Breast epithelium (tissue), 4 donors: ENCODE data around the gene PCBP3. TPM values are rescaled to one million over a fixed set of nuclear protein-coding genes. Genes with fewer than 3 reads are reported as not detected.
A peak's percentile ranks its signal among the peaks of the same experiment; 100 is the strongest.

Source experiments
- DNase-seq, 2 donors: peaks; one replicate each; pipeline ENCODE4 v3.0.0-alpha.2; 2019; ENCODE audit warnings: low spot score in 2 of 2
- H3K27ac ChIP-seq, 2 donors: fragments of 200-600 bp; sonication (generic) in 1 of 2; one replicate each; pipeline ENCODE4 v1.5.1; 2016 to 2019; ENCODE audit warnings: mild to moderate bottlenecking in 1 of 2
- H3K27me3 ChIP-seq, 2 donors: fragments of 200-600 bp; sonication (generic) in 1 of 2; one replicate each; pipeline versions ENCODE4 v1.5.1 to v1.6.0; 2017 to 2019; ENCODE audit warnings: control low read depth in 1 of 2, mild to moderate bottlenecking in 1 of 2
- H3K36me3 ChIP-seq: fragments of 200-600 bp; one replicate; pipeline ENCODE4 v1.5.1; 2019
- H3K4me1 ChIP-seq, 2 donors: fragments of 200-600 bp; sonication (generic); one replicate each; pipeline ENCODE4 v1.5.1; 2016 to 2019; ENCODE audit warnings: control low read depth in 1 of 2
- H3K4me3 ChIP-seq, 3 donors: fragments of 200-600 bp; sonication (generic); 1 replicate in 2 of 3; 2 replicates in 1 of 3; pipeline ENCODE4 v1.5.1; 2016 to 2019; ENCODE audit warnings: mild to moderate bottlenecking in 3 of 3, moderate library complexity in 2 of 3
- H3K9me3 ChIP-seq, 2 donors: fragments of 200-600 bp; sonication (generic) in 1 of 2; one replicate each; pipeline ENCODE4 v1.5.1; 2016 to 2019; ENCODE audit warnings: control low read depth in 1 of 2
- POLR2A ChIP-seq: fragments of 450-650 bp; IDR thresholded peaks from one replicate; pipeline ENCODE4 v1.6.1; 2016; ENCODE audit warnings: antibody characterized with exemption, mild to moderate bottlenecking, moderate library complexity
- POLR2AphosphoS5 ChIP-seq, 3 donors: sonication (generic); formaldehyde crosslinking; IDR thresholded peaks; one replicate each; pipeline ENCODE4 v1.6.1; 2017; ENCODE audit warnings: antibody characterized with exemption in 3 of 3
- intact Hi-C: fragments of 100-400 bp; cut with DNase I; formaldehyde crosslinking; loops from one replicate; pipeline ENCODE4 v1.15.1; 2023; ENCODE audit warnings: low total_unique reads
- total RNA-seq, 3 donors: library from RNA; depleted of rRNA; stranded (reverse); fragments of >200 nt; gene quantifications; one replicate each; pipeline ENCODE4 v1.1.0, GENCODE V29; 2016
- TF ChIP-seq, protein P1 (sequence below), 3 donors: fragments of 450-650 bp; IDR thresholded peaks; one replicate each; pipeline ENCODE4 v1.5.1; 2016 to 2017; ENCODE audit warnings: antibody characterized with exemption in 3 of 3, mild to moderate bottlenecking in 3 of 3, moderate library complexity in 3 of 3

PCBP3 gene
- total RNA-seq, 3 donors from 2014 or later = 3.4 to 13.8 (median 4.6) TPM

DNA sequence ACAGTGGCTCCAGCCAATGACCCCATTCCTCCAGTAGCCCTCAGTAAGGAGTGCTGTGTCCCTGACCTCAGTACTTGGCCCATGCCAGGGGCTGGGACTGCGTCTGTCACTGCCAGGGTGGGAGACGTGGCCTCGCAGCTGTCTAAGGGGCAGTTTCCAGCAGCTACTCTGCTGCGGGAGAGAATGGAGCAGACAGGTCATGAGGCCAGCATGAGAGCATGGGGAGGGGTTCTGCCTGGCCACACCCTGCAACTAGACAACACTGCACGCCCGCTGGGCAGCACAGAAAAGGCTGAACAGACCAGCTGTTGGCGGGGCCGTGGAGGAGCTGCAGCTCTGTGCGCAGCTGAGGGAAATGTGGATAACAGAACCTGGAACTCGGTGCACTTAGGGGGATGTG is 246.4 kb downstream of the PCBP3 start:
- Histone ChIP-seq H3K36me3 (no peaks in the 10 kb centered on the region), H3K4me1 (peaks cover 0 to 5% of the 10 kb centered on the region in 2 donors), H3K4me3 (no peak overlapping the region), H3K27me3 (peaks cover 0 to 11% of the 10 kb centered on the region in 2 donors), H3K27ac (no peak overlapping the region), H3K9me3 (no peaks in the 10 kb centered on the region)
- no peak for DNase-seq
- TF ChIP-seq, protein P1, sequence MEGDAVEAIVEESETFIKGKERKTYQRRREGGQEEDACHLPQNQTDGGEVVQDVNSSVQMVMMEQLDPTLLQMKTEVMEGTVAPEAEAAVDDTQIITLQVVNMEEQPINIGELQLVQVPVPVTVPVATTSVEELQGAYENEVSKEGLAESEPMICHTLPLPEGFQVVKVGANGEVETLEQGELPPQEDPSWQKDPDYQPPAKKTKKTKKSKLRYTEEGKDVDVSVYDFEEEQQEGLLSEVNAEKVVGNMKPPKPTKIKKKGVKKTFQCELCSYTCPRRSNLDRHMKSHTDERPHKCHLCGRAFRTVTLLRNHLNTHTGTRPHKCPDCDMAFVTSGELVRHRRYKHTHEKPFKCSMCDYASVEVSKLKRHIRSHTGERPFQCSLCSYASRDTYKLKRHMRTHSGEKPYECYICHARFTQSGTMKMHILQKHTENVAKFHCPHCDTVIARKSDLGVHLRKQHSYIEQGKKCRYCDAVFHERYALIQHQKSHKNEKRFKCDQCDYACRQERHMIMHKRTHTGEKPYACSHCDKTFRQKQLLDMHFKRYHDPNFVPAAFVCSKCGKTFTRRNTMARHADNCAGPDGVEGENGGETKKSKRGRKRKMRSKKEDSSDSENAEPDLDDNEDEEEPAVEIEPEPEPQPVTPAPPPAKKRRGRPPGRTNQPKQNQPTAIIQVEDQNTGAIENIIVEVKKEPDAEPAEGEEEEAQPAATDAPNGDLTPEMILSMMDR (IDR thresholded peaks at IDR 0.05) = no peak
- TF ChIP-seq POLR2A (no peak), POLR2AphosphoS5 (IDR thresholded peaks at IDR 0.05) (no peak)
- intact Hi-C loops = loop anchor here (5.0 to 10.0 kb wide), 2 partner anchors 65 to 1548 kb away; no protein-coding TSS in a partner anchor

DNA sequence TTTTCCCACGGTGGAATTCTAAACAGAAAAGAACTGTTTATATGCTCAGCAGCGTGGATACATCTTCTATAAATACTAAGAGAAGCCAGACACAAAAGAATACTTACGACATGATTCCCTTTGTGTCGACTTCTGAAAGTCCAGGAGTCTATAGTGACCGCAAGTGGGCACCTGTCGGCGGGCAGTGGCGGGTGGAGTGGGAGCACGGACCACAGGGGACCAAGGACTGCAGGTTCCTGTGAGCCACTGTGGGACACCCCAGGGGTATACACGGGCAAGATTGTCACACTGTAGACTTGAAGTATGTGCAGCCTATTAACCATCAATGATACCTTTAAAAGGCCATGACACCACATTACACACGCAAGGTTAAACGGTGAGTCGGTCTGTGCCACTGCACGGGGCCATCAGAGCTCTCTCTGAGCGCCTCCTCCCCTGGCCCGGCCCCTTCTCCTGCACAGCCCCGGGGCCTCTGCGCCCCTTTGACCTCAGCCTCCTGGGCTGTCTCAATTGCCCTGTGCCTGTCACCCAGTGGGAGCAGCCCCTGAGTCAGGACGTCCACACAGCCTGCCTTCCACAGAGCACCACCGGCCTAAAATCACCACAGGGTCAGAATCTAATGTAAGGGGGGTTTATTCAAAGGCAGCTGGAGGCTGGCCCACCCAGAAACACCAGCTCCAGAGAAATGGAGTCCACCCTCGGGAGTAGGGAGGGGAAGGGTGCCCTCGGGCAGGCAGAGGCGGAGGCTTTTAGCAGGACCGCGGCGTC is 248.0 kb downstream of the PCBP3 start:
- no peak for TF ChIP-seq POLR2A
- no peak for DNase-seq
- Histone ChIP-seq H3K9me3 (no peaks in the 10 kb centered on the region), H3K4me3 (peak overlapping the region in 1 of 3 donors; percentile 30), H3K27me3 (peaks cover 0 to 11% of the 10 kb centered on the region in 2 donors), H3K4me1 (peaks cover 0 to 5% of the 10 kb centered on the region in 2 donors), H3K27ac (no peak overlapping the region), H3K36me3 (no peaks in the 10 kb centered on the region)
- intact Hi-C loops = loop anchor here (5.0 to 10.0 kb wide), 2 partner anchors 63 to 1549 kb away; no protein-coding TSS in a partner anchor

DNA sequence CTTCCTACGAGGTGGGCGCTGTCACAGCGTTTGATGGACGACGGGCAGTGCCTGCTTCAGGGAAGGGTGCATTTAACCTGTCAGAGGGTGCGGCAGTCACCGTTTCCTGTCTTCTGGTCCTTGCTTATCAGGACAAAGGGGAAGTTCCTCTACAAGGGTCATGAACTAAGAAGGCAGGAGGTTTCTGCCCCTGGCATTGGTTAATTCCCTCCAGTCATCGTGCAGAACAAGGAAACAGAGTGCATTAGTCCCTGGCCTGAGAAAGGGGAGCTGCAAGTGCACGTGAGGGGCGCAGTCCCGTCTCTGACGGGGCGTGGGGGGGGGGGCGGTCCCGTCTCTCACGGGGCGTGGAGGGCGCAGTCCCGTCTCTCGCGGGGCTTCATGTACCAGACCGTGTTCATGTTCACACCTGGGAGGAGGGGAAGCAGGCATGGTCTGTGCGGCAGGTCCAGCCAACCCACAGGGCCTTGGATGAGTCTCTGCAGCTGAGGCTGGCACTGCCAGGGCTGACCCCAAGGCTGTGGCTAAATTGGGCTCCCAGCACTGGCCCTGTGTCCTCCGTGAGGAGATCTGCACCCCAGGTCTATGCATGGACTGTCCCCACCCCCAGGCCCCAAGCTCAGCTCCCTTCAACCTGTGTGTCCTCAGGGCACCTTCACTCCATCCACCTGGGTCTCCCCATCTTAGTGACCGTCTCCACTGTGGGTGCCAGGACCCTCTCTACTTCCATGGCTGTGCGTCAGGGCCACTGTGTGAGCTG is 248.8 kb downstream of the PCBP3 start:
- Histone ChIP-seq H3K9me3 (no peaks in the 10 kb centered on the region), H3K27me3 (peaks cover 0 to 15% of the 10 kb centered on the region in 2 donors), H3K36me3 (no peaks in the 10 kb centered on the region), H3K4me3 (peak overlapping the region in 1 of 3 donors; percentile 30), H3K4me1 (peaks cover 0 to 5% of the 10 kb centered on the region in 2 donors), H3K27ac (no peak overlapping the region)
- intact Hi-C loops = loop anchor here (5.0 to 10.0 kb wide), 2 partner anchors 62 to 1550 kb away; no protein-coding TSS in a partner anchor
- DNase-seq = no peak
- TF ChIP-seq POLR2A (no peak), POLR2AphosphoS5 (IDR thresholded peaks at IDR 0.05) (no peak)
- TF ChIP-seq, protein P1 (IDR thresholded peaks at IDR 0.05) = no peak

DNA sequence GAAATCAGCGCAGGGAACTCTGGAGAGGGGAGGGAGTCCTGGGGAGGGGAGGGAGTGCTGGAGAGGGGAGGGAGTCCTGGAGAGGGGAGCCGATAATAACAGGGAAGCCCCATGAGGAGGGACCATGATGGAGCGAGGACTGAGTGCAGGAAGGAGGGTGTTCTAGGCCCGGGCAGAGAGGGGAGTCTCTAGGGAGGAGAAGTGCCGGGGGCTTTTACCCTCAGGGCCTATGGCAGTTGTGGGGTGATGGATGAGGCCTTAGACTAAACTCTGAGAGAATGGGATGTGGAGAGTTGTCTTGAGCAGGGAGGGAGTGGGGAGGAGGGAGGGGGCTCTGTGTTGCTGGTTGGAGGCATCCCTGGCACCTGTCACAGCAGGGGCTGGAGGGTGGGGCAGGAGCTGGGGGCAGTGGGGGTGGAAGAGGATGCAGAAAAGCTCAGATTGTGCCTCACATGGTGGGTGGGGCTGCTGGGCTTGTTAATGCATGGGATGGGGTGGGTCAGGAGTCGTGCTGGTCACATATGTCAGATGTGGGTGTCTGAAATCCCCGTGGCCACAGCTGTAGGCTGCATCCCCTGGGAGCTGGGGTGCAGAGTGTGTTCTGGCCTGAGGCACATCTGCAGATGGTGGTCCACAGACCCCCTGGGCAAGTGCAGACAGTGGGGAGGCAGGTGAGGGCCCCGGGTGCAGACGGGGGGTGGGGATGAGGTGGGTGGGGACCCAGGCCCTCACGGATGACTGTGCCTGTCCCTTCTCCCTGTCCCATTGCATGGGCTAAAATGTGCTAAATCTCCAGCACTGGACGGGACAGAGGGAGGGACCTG is 249.6 kb downstream of the PCBP3 start:
- Histone ChIP-seq H3K9me3 (no peaks in the 10 kb centered on the region), H3K27ac (no peak overlapping the region)
- DNase-seq = no peak

More for the DNA sequence above, 249.6 kb downstream of the PCBP3 start:
- TF ChIP-seq POLR2AphosphoS5 (IDR thresholded peaks at IDR 0.05) (no peak), POLR2A (no peak)
- TF ChIP-seq, protein P1 (IDR thresholded peaks at IDR 0.05) = no peak
- Histone ChIP-seq H3K4me1 (peaks cover 0 to 5% of the 10 kb centered on the region in 2 donors), H3K36me3 (no peaks in the 10 kb centered on the region), H3K4me3 (no peak overlapping the region), H3K27me3 (peaks cover 0 to 18% of the 10 kb centered on the region in 2 donors)
- intact Hi-C loops = loop anchor here (5.0 to 10.0 kb wide), 2 partner anchors 62 to 1551 kb away; no protein-coding TSS in a partner anchor
